HG03039 (cell line): Measurements from ENCODE around the gene KATNAL1.

Experiments
- ATAC-seq: cut with Tn5 transposase; IDR thresholded peaks from one replicate; pipeline ENCODE4 v1.9.1; 2021; ENCODE audit warnings: mild to moderate bottlenecking, moderate library complexity; ENCODE audit not compliant: unreplicated experiment

The KATNAL1 gene

GRCh38 chr13:30307194-30307970 lies at the start of gene KATNAL1:
KATNAL1 (minus strand) TSS chr13:30307551; CDS start chr13:30283777, 23,774 bp downstream.
- ATAC-seq, result peak; percentile 51

GRCh38 chr13:30355839-30356238 lies 48.5 kb upstream of the KATNAL1 start:
- ATAC-seq, result no peak

GRCh38 chr13:30355384-30355699 lies 48.0 kb upstream of the KATNAL1 start:
- ATAC-seq, result no peak

DNA sequence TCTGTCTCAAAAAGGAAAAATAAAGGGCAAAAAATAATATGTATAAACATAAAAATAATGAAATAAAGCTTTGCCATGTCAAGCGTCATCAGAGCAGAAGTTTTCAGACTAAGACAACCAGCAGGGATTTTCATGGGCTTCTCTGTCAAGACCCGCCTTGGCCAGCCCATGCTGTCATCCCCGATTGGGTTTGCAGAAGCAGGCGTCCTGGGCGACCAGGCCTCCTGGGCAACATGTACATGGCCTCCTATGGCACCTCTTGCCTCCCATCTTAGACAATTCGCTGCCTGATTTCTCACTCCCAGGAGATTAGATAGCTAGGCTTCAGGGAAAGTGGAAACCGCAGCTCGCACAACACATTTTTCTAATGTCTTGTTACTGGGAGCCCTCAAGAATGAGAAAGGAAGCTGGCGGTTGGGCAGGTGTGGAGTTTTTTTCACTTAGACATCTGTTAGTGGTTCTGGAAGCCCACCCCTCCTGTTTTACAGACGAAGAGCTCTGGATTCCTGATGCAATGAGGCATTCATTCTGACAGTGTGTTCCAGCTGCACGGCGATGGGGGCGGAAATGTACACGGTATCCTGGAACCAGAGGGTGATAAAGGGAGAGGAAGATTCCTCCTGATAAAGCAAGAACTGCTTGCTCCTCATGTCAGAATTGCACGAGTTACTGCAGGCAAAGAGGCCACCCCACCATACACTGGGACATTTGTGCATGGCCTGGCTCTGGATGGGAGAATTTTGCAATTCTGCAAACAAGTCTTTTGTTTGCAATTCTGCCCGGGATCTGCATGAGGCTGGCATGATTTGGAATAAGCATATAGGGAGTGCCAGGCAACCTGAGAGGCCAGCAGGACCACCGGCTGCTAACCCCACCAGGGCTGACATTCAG lies 47.4 kb upstream of the KATNAL1 start:
- no peak for ATAC-seq

DNA sequence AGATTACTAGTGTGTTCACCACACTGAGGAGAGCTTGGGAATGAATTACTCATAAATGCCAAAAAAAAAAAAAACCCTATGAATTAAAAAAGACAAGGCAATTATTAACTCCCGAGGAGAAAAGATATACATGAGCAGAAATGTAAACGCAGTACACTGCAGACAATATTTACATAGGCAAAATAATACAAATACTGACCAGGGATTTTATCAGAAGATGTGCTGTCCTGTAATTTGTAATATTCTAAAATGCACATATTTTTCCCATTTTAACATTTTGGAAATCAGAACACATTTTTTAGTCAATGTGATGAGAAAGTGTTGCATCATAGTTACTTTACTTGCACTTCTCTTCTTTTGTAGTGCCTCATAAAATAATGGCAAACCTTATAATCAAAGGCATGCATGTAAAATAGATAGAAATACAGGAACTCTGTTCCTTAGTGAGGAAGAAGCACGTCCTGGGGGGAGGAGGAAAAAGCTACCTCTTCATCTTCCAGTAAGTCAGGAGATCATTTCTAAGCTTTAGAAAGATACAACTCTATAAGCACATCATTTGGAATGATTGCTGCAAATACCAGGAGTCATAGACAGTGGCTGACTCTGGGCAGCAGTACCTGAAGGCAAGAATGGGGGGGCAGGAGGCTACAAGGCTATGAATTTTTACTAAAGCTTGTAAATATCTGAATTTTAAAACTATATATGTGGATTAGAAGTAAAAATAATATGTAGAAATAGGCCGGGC lies 46.3 kb upstream of the KATNAL1 start:
- no peak for ATAC-seq

DNA sequence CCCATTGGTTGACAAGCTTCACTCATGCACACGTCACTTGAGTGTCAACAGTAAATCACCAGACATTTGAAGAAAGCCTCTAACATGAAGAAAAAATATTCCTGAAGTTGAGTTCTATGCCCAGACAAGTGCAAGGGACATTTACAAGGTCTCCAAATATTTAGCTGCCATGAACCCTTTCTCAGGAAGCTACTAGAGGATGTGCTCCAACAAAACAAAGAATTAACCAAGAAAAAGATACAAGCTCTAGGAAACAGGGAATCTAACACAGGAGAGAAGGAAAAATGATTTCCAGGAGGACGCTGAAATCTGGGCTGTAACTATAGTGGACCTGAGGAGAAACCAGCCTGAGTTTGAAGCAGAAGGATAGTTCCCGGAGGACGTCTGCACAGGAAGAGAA lies 45.7 kb upstream of the KATNAL1 start:
- ATAC-seq, result no peak

GRCh38 chr13:30352121-30352520 lies 44.8 kb upstream of the KATNAL1 start:
- no peak for ATAC-seq

- ATAC-seq, result no peak
Observed at GRCh38 chr13:30346789-30347167, 39.4 kb upstream of the KATNAL1 start.

- ATAC-seq, result peak; percentile 54
Observed at GRCh38 chr13:30346153-30346788, 38.9 kb upstream of the KATNAL1 start.

DNA sequence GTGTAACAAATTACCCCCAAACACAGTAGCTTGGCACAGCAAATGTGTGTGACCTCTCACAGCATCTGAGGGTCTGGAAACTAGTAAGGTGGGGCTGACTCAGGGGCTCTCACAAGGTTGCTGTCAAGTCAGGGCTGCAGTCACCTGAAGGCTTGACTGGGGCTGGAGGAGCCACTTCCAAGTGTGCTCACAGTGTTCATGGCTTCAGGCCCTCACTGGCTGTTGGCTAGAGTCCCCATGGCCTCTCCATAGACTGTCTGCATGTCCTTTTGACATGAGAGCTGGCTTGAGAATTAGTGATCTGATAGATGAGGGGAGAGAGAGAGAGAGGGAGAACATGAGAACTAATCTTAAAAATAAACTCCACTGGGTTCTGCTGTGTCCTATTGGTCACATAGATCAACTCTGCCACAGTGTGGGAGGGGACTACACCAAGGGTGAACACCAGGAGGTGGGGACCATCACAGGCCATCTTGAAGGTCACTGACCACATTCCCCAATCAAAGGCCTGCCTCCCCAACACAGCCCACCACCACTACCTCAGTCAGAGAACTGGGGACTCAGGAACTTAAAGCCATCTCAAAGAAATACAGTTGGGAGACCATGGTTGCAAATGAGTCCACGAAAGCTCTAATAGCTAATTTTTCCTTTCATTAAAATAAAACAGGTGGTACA lies 38.2 kb upstream of the KATNAL1 start:
- no peak for ATAC-seq

DNA sequence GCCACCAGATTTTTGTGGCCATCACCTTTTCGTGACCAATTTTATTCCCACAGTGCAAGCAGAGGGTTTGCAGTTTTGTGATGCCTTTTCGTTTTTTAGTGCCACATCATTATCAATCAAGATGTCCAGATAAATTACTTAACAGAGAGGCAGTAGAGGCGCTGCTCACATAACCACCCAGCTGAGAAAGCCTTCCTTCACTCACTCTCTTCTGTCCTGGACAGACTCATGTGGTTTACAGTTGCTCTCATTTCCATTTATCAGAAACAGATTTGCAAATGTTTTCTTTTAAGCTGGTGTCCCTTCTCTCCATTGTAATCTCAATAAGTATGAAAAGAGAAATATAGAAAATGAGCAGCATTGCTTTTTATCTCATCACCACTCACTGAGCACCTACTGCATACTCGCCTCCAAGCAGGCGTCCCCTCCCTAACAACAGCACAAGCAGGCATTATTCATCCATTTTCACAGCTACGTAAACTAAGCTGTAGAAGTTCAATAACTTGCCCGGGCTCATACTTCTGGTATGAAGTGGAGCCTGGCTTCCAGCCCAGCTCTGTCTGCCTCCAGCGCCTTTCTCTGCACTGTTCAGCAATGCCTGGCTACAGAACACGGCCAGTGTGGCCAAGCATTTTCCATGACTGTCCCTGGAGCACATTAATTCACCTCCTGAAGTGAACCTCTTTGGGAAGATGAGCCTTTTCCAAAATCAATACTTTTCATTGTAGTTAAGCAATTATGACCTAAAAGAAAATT lies 34.6 kb upstream of the KATNAL1 start:
- no peak for ATAC-seq

DNA sequence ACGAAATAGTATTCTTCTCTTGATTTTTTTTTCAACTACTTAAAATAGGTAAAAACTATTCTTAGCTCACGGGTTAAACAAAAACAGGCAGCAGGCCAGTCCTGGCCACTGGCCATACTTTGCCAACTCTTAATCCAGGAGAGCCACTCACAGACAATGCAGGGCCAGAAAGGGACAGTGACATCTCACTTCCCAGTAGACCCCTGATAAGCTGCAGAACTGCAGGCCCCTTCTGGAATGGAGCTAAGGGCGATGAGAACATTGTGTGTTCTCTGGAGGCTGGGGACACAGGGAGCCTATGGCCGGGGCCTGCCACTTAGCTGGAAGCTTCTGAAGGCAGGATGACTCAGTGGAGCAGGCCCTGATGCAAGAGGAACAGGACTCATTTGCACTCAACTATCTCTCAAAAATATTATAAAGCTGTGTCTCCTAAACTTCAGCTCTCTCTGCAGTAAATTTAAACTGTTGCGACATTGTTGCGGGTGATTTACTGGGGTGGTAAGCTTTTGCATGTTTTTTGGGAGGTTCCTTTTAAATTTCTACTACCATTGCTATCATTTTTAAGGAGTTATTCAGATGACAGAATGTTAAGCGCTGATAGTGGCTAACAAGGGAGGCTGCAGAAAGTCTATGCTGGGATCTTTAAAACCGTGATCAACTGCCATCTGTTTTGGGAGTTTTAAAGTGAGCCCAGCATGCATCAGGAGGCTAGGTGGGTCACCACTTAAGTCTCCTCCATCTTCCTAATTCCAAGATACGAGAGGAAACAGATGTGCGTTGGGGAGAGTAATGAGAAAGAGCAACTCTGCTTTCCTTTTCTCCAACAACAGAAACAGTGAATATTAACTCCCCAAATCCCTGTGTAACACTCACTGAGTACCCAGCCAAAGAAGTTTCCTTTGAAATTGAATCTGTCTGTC lies 33.2 kb upstream of the KATNAL1 start:
- no peak for ATAC-seq

DNA sequence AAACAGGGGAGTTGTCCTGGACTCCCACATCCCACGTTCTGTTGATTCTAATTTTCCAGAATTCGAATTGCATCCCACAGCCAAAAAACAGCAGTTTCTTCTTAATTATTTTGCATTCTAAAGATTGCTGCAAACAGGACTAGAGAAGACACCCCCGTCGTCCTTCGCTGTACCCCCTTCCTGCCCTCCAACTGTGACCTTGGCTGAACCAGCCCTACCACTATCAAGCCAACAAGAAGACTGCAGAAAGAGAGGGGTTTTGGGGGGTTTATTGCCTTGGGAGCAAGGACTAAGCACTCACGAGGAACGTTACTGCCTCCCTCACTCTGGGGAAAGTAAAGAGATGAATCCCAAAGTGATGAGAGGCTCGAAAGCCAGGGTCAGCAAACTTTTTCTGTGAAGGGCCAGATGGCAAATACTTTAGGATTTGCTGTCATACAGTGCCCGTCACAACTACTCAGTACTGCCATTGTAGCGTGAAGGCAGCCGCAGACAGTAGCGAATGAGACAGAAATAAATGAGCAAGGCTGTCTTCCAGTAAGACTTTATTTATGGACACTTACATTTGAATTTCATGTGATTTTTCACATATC lies 32.5 kb upstream of the KATNAL1 start:
- no peak for ATAC-seq

GRCh38 chr13:30338952-30339351 lies 31.6 kb upstream of the KATNAL1 start:
- no peak for ATAC-seq

DNA sequence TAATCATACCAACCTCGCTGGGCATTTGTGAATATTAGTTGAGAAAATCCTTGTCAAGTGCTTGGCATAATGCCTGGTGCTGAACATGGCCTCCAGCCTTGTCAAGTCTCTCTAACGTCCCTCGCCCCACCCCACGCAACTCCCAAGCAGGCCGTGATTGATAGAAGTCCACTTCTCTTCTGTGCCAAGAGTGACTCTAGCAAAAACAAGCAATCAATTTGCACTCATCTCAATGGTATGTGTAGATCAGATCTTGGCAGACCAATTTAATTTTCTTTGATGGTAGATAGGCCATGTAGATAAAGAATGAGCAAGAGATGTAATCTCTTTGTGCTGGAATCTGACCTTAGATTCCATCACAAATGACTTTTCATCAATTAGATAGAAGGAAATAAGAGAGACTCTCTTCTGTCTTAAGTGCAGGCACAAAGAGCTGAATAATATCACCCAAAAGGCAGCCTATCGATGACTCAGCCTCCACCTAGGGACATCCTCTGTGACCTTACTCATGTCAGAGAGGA lies 31.0 kb upstream of the KATNAL1 start:
- ATAC-seq, result no peak

DNA sequence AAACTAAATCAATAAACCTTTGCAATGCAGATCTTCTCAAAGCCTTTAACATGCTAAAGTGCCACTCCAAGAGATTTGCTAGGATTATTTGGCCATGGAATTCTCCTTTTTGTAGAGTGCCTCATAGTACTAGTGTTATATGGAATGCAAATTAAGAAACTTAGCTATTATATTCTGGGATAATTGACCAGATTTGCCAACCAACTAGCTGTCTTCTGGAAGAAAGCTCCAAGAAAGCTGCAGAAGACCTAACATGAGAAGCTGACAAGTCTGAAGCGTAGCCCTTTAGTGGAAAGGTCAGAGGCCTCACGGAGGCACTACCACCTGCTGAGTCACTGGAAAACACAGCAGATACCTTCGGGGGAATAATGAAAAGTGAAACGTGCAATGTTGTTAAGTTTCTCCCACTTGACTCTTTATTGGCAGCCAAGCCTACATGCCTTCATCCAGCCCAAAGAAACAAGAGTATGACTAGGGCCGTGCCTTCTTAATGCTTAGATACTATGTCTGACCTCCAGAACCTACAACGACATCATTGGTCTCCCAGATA lies 29.8 kb upstream of the KATNAL1 start:
- no peak for ATAC-seq

DNA sequence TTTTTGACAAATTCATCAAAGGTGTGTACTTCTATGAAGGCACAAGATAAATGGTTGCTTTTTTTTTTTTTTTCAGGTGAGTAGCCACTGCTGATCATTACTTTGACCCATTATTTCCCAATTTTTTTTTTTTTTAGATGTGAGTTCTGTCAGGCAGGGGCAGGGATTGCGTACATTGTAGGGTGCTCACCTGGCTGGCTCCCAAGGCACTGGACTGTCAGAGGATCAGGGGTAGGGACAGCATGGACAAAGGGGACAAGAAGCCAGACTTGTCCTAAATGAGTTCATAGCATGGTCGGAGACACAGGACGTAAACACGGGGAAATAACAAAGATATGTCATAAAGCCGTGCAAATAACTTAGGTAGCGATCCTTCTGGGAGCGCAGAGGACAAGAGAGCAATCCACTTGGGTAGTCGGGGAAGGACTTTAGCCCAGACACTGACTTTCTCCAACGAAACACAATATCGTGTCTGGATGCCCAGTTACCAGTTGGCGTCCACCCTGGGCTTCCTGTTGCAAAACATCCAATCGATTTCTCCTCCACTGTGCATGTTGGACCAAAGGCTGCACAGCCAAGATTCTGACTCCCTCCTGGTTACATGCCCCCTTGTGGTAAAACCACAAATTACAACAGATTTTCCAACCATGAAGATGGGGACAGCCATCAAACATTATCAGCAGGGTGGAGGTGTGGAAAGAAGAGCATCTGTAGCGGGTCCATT lies 27.5 kb upstream of the KATNAL1 start:
- ATAC-seq, result no peak
